GM12873 (cell line): ENCODE data around the gene ASB10.

Experiments used
- CTCF ChIP-seq: IDR thresholded peaks from 2 replicates; pipeline ENCODE4 v1.5.1; 2012; ENCODE audit warnings: low read depth, mild to moderate bottlenecking, moderate library complexity, low read length, control low read depth; ENCODE audit not compliant: insufficient read depth; ENCODE audit errors: missing control alignments

ASB10 gene

GRCh38 chr7:151141311-151141854 lies 45.7 kb downstream of the ASB10 start:
- no peak for TF ChIP-seq CTCF

GRCh38 chr7:151140826-151141225 lies 46.2 kb downstream of the ASB10 start:
- TF ChIP-seq CTCF: no peak

GRCh38 chr7:151139791-151140190 lies 47.3 kb downstream of the ASB10 start:
- TF ChIP-seq CTCF: no peak

GRCh38 chr7:151139071-151139790 lies 47.8 kb downstream of the ASB10 start:
- no peak for TF ChIP-seq CTCF

- no peak for TF ChIP-seq CTCF
These were observed 48.7 kb downstream of the ASB10 start for GRCh38 chr7:151138153-151138851.

GRCh38 chr7:151137791-151138152 lies 49.3 kb downstream of the ASB10 start:
- TF ChIP-seq CTCF: no peak

- no peak for TF ChIP-seq CTCF
These were observed 49.9 kb downstream of the ASB10 start for GRCh38 chr7:151137076-151137675.
